ENCODE measurements around the gene FGF8. TPM values are rescaled to one million over a fixed set of nuclear protein-coding genes. Genes with fewer than 3 reads are reported as not detected.
A peak's percentile ranks its signal among the peaks of the same experiment; 100 is the strongest.

FGF8 gene
- total RNA-seq, 1 experiment from 2014 or later, result not detected

DNA sequence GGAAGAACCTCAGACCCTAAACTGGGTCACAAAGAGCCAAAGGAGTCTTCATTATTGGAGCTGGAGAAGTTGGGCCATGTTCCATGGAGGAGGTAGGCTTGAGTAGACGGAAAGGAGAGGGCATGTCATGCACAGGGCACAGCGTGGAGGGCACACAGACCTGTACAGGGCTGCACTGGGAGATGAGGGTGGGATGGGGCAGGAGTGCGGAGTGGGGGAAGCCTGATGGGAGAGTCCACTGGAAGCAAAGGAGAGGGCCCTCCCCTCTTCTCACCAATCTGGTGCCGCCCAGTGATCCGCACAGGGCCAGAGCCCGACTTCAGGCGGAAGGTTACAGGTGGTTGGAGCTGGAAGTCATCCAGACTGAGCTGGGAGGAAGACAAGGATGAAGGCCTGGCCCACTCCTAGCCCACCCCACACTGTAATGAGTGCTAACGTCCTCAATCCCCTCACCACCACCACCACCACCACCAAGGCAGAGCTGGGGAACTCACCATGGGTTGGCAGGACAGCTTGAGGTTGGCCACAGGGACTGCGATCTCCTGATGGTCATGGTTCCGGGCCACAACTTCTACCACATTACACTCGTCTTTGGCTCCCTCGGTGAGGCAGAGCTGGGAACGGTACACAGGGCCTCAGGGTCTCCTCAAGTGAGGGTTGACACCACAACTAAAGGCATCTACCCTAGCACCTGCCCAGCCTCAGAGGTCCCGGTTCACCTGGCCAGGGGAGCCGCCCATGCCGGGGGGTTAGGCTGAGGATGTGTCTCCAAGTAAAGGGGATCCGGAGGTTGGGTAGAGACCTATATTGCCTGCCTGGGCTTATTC lies 6.3 kb upstream of the FGF8 start:
- CTCF ChIA-PET, result interaction anchor here (0.9 to 1.5 kb wide), 4 partner anchors 177 to 568 kb away, joined by 3 to 19 read pairs (median 3); no protein-coding TSS in a partner anchor
- POLR2A ChIA-PET (ENCODE audit: unreplicated experiment), result no interaction called here
- no peak overlapping the region for H3K27ac ChIP-seq
- no peak for DNase-seq
- H2AFZ ChIP-seq, result peak overlapping the region; percentile 98
- intact Hi-C loops (cut with micrococcal nuclease; ENCODE audit: unreplicated experiment), result loop anchor here (1.0 to 10.0 kb wide), 3 partner anchors 180 to 567 kb away; no protein-coding TSS in a partner anchor
- peaks cover 11% of the 10 kb centered on the region; the same call in 1 of the 2 replicates for H3K4me1 ChIP-seq (replicated peaks; ENCODE audit: insufficient read depth)
- no peaks in the 10 kb centered on the region for H3K9me3 ChIP-seq (ENCODE audit: insufficient read depth, low read depth)
- H3K4me3 ChIP-seq, result peak overlapping the region; percentile 88
- no peaks in the 10 kb centered on the region for H3K27me3 ChIP-seq (ENCODE audit: insufficient read depth, low read depth)
- H4K20me1 ChIP-seq (ENCODE audit: insufficient read depth), result peaks cover 3% of the 10 kb centered on the region; the same call in 1 of the 2 replicates
- peaks cover 21% of the 10 kb centered on the region for H3F3A ChIP-seq (ENCODE audit: insufficient read depth, low read depth)
- H3K79me2 ChIP-seq (ENCODE audit: low read depth), result peaks cover 10% of the 10 kb centered on the region; the same call in 1 of the 2 replicates
- TF ChIP-seq, protein P1, sequence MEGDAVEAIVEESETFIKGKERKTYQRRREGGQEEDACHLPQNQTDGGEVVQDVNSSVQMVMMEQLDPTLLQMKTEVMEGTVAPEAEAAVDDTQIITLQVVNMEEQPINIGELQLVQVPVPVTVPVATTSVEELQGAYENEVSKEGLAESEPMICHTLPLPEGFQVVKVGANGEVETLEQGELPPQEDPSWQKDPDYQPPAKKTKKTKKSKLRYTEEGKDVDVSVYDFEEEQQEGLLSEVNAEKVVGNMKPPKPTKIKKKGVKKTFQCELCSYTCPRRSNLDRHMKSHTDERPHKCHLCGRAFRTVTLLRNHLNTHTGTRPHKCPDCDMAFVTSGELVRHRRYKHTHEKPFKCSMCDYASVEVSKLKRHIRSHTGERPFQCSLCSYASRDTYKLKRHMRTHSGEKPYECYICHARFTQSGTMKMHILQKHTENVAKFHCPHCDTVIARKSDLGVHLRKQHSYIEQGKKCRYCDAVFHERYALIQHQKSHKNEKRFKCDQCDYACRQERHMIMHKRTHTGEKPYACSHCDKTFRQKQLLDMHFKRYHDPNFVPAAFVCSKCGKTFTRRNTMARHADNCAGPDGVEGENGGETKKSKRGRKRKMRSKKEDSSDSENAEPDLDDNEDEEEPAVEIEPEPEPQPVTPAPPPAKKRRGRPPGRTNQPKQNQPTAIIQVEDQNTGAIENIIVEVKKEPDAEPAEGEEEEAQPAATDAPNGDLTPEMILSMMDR (conservative IDR thresholded peaks at IDR 0.05), result no peak
- TF ChIP-seq EZH2 (IDR thresholded peaks at IDR 0.05; ENCODE audit: low read depth), result no peak
- peak overlapping the region; percentile 79 for H3K4me2 ChIP-seq
- H3K9me2 ChIP-seq (ENCODE audit: insufficient read depth), result no peaks in the 10 kb centered on the region
- BruUV-seq (replicated peaks), result no TSS peak
- no peaks in the 10 kb centered on the region for H3K36me3 ChIP-seq (ENCODE audit: low read depth)

DNA sequence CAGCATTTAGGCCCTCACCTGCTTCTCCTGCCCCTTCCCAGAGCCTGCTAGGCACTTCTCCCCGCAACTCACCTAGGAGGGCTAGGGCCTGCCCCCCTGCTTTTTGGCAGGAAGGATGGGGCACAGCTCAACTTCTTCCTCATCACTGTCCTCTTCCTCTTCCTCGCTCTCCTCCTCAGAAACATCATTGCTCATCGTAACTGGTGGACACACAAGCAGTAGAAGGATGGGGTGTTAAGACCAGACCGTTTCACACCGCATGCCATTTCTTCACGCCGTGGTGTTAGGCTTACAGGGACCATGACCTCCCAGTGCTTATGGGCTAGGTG lies 5.7 kb upstream of the FGF8 start:
- H4K20me1 ChIP-seq (ENCODE audit: insufficient read depth), result peaks cover 3% of the 10 kb centered on the region; the same call in 1 of the 2 replicates
- H2AFZ ChIP-seq, result no peak overlapping the region
- peaks cover 10% of the 10 kb centered on the region; the same call in 1 of the 2 replicates for H3K79me2 ChIP-seq (ENCODE audit: low read depth)
- H3K27me3 ChIP-seq (ENCODE audit: insufficient read depth, low read depth), result no peaks in the 10 kb centered on the region
- TF ChIP-seq EZH2 (IDR thresholded peaks at IDR 0.05; ENCODE audit: low read depth), result no peak
- TF ChIP-seq, protein P1 (conservative IDR thresholded peaks at IDR 0.05), result no peak
- no peaks in the 10 kb centered on the region for H3K36me3 ChIP-seq (ENCODE audit: low read depth)
- peak overlapping the region; percentile 79 for H3K4me2 ChIP-seq
- H3K9me3 ChIP-seq (ENCODE audit: insufficient read depth, low read depth), result no peaks in the 10 kb centered on the region
- POLR2A ChIA-PET (ENCODE audit: unreplicated experiment), result no interaction called here
- peaks cover 11% of the 10 kb centered on the region; the same call in 1 of the 2 replicates for H3K4me1 ChIP-seq (replicated peaks; ENCODE audit: insufficient read depth)
- DNase-seq, result no peak
- H3K9me2 ChIP-seq (ENCODE audit: insufficient read depth), result no peaks in the 10 kb centered on the region
- CTCF ChIA-PET, result interaction anchor here (0.5 to 1.5 kb wide), 7 partner anchors 177 to 567 kb away, joined by 3 to 19 read pairs (median 5); no protein-coding TSS in a partner anchor
- H3F3A ChIP-seq (ENCODE audit: insufficient read depth, low read depth), result peaks cover 15% of the 10 kb centered on the region
- no peak overlapping the region for H3K27ac ChIP-seq
- intact Hi-C loops (cut with micrococcal nuclease; ENCODE audit: unreplicated experiment), result loop anchor here (1.0 to 10.0 kb wide), 3 partner anchors 179 to 567 kb away; no protein-coding TSS in a partner anchor
- BruUV-seq (replicated peaks), result no TSS peak
- H3K4me3 ChIP-seq, result no peak overlapping the region; the same call in 1 of the 2 replicates

DNA sequence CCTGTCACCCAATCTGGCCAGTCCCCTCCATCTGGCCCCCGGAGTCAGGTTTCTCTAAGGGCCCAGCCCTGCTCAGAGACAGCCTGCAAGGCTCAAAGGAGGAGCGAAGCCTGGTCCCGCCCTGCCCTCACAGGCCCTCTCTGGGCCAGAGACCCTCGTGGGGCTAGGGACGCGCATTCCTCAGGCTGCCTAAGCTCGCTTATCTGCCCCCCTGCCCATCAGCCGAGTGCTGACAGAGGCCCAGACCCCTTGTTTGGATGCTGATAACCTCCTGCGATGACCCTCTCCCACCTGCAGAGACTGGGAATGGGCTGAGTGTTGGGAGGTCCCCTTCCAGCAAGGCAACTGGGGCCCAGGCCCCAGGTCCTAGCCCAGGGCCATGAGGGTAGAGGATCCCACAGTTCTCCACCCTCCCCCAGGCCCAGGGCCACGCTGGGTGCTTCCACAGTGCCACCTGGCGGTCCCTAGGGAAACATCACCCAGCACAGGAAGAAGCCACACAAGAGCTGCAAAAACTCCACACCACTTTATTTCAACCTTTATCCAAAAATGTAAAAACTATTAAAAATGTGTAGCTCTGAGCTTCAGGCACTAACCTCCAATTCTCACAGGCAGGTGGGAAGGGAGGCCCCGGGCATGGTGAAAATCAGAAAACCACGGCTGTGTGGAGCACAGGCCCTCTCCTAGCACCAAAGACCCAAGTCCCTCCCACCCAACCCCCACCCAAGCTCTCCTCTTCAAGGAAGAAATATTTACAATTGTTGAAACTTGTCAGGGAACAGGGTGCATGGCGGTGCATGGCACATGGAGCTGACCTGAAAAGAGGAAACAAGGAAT lies 5.1 kb upstream of the FGF8 start:
- no peak overlapping the region for H2AFZ ChIP-seq
- intact Hi-C loops (cut with micrococcal nuclease; ENCODE audit: unreplicated experiment), result loop anchor here (1.0 to 10.0 kb wide), 3 partner anchors 179 to 566 kb away; no protein-coding TSS in a partner anchor
- POLR2A ChIA-PET (ENCODE audit: unreplicated experiment), result interaction anchor here (0.6 kb wide), 2 partner anchors 66 to 181 kb away, joined by 3 to 4 read pairs; no protein-coding TSS in a partner anchor

More for the DNA sequence above, 5.1 kb upstream of the FGF8 start:
- CTCF ChIA-PET, result interaction anchor here (0.5 to 1.5 kb wide), 6 partner anchors 177 to 567 kb away, joined by 3 to 19 read pairs (median 6); no protein-coding TSS in a partner anchor
- no peaks in the 10 kb centered on the region for H3K9me2 ChIP-seq (ENCODE audit: insufficient read depth)
- H3F3A ChIP-seq (ENCODE audit: insufficient read depth, low read depth), result peaks cover 15% of the 10 kb centered on the region
- no peaks in the 10 kb centered on the region for H3K36me3 ChIP-seq (ENCODE audit: low read depth)
- H4K20me1 ChIP-seq (ENCODE audit: insufficient read depth), result peaks cover 3% of the 10 kb centered on the region; the same call in 1 of the 2 replicates
- peaks cover 10% of the 10 kb centered on the region; the same call in 1 of the 2 replicates for H3K79me2 ChIP-seq (ENCODE audit: low read depth)
- no peaks in the 10 kb centered on the region for H3K9me3 ChIP-seq (ENCODE audit: insufficient read depth, low read depth)
- TF ChIP-seq, protein P1 (conservative IDR thresholded peaks at IDR 0.05), result peak; percentile 89
- no peak for TF ChIP-seq EZH2 (IDR thresholded peaks at IDR 0.05; ENCODE audit: low read depth)
- peak in 1 of 2 experiments; percentile 62 for DNase-seq
- H3K4me1 ChIP-seq (replicated peaks; ENCODE audit: insufficient read depth), result peaks cover 11% of the 10 kb centered on the region; the same call in 1 of the 2 replicates
- no peak overlapping the region for H3K27ac ChIP-seq
- BruUV-seq (replicated peaks), result no TSS peak
- no peak overlapping the region for H3K4me2 ChIP-seq
- H3K27me3 ChIP-seq (ENCODE audit: insufficient read depth, low read depth), result no peaks in the 10 kb centered on the region
- H3K4me3 ChIP-seq, result no peak overlapping the region
